Myocyte (in vitro differentiated cells): ENCODE measurements around the gene FGF21. TPM values are rescaled to one million over a fixed set of nuclear protein-coding genes. Genes with fewer than 3 reads are reported as not detected.
A peak's percentile ranks its signal among the peaks of the same experiment; 100 is the strongest.
"Not testable (repeated sequence)": the region's sequence is repeated elsewhere in the genome, so short reads cannot be mapped to it uniquely, and the experiment has no call there.

Source experiments
- DNase-seq: peaks from one replicate; pipeline ENCODE4 v3.0.0-alpha.2; 2012; ENCODE audit warnings: low read depth
- polyA plus RNA-seq: library from polyadenylated mRNA; unstranded; fragments of >200 nt; gene quantifications from one replicate; pipeline ENCODE4 v1.2.1, GENCODE V29; 2012; ENCODE audit warnings: missing spikeins
- total RNA-seq: library from RNA; depleted of rRNA; stranded (reverse); fragments of >200 nt; gene quantifications from 2 replicates; pipeline ENCODE4 v1.2.3, GENCODE V29; 2014

The FGF21 gene, protein sequence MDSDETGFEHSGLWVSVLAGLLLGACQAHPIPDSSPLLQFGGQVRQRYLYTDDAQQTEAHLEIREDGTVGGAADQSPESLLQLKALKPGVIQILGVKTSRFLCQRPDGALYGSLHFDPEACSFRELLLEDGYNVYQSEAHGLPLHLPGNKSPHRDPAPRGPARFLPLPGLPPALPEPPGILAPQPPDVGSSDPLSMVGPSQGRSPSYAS
- not detected in 2 replicates for total RNA-seq
- polyA plus RNA-seq: not detected

DNA sequence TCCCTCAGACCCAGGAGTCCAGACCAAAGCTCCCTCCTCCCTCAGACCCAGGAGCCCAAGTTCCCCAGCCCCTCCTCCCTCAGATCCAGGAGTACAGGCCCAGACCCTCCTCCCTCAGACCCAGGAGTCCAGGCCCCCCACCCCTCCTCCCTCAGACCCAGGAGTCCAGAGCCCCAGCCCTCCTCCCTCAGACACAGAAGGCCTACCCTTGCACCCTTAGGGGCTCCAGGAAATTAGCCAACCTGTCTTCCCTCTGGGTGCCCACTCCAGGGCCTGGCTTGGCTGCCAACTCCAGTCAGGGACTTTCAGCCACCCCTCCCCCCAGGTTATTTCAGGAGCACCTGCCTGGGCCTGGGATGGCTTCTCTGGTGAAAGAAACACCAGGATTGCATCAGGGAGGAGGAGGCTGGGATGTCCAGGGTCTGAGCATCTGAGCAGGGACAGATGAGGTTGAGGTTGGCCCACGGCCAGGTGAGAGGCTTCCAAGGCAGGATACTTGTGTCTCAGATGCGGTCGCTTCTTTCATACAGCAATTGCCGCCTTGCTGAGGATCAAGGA, at the start of gene FGF21:
Gene FGF21 (plus strand): TSS at position 441 of the 558 bp plus-strand sequence. CDS start 713 bp downstream, outside the sequence.
- DNase-seq: no peak

DNA sequence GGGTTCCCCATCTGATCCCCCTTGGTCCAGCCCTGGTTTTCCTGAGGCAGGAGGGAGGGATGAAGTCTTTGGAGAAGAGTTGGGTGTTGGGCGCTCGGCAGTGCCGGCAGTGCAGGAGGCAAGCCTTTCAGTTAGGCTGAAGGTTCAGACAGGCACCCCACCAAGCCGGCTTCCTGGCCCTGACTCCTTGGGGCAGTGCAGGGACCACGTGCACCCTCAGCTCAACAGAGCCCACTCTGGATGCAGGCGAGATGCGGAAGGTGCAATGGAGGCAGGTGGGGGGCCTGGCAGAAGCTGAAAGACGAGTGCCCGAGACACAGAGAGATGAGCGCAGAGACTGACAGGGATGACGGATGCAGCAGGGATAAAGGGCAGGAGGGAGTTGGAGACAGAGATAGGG, 46.9 kb upstream of the FGF21 start:
- DNase-seq: no peak

DNA sequence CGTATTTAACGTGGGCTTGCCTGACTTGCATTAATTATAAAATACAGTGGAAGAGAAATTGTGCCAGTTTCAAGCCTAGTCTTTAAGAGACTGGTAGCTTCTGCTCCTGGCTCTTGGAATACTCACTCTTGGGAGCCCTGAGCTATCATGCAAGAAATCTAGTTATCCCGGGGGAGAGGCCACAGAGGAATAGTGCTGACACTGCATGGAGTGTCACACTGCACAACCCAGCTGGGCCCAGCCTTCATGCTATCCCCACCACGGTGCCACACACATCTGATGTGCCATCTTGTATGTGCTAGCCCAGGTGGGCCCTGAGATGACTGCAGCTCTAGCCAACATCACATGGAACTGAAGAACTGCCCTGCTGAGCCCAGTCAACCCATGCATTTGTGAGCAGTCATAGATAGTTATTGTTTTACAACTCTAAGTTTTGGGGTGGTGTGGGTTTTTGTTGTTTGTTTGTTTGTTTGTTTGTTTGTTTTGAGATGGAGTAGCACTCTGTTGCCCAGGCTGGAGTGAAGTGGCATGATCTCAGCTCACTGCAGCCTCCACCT, 44.1 kb upstream of the FGF21 start:
- no peak for DNase-seq

DNA sequence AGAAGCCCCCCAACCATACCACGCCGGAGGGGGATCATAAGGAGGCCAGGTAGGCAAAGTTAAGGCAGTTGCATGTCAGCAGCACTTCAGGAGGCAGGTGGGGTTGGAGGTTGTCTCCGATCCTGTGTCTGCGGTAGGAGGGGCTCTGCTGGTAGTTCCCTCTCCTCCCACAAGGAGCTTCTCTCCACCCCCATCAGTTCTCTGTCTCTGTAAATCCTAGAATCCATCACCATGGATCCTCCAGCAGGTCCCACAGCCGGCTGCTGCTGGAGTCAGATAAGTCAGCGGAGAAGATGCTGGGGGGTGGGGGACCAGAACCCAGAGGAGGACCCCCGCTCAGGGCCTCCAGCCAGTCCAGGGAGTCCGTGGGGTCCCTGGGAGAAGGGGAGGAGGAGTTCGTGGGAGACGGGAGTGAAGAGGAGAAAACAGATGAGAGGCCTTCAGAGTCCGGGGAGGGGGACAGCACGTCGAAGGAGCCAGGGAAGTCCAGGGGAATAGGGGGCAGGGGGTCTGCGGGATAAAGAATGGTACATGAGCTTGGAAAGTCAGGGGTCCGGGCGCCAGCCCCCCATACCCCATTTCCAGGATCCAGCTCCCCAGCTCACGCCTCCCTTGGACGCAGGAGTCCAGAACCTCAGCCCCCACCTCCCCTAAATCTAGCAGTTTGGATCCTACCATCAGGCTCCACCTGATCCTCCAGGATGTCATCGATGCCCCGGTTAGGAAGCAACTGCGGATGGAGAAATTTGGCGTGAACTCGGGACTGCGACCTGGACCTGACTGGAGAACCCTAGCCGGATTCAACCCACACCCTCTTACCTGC, 42.1 kb upstream of the FGF21 start:
- DNase-seq: no peak

DNA sequence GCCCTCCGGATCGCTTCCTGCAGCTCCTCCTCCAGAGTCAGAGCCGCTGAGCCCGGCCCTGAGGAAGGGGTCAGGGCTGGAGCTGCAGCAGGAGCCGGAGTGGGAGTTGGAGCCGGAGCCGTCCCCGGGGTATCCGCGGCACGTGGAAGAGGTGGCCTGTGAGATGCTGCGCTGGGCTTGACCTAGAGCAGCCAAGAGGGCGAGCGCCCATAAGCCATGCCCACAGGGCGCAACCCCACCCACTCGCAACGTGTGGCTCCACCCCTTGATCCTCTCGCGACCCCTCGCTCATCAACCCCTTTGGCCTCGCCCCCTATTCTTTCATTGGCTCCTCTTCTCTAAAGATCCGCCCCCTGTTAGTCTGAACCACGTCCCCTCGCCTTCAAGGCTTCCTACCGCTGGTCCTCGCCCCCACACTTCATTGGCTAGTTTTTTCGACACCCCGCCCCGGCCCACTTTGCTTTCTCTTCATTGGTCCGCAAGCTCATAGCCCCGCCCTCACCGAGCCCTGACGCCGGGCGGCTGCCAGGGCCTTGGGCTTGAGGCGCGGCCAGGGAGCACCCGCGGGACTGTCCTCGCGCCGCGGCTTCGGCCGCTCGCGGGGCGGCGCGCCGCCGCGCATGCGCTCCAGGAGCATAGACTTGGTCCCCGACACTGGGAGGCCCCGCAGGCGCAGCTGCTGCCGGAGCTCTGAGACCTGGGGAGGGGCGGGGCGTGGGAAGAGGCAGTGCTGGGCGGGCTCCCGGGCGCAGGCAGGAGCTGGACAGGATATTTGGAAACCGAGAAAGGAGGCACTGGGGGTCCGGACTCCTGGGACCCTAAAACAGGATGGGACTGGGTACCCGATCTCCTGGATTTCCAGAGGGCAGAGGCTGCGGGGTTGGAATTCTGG, 41.2 kb upstream of the FGF21 start:
- peak; percentile 100 for DNase-seq

DNA sequence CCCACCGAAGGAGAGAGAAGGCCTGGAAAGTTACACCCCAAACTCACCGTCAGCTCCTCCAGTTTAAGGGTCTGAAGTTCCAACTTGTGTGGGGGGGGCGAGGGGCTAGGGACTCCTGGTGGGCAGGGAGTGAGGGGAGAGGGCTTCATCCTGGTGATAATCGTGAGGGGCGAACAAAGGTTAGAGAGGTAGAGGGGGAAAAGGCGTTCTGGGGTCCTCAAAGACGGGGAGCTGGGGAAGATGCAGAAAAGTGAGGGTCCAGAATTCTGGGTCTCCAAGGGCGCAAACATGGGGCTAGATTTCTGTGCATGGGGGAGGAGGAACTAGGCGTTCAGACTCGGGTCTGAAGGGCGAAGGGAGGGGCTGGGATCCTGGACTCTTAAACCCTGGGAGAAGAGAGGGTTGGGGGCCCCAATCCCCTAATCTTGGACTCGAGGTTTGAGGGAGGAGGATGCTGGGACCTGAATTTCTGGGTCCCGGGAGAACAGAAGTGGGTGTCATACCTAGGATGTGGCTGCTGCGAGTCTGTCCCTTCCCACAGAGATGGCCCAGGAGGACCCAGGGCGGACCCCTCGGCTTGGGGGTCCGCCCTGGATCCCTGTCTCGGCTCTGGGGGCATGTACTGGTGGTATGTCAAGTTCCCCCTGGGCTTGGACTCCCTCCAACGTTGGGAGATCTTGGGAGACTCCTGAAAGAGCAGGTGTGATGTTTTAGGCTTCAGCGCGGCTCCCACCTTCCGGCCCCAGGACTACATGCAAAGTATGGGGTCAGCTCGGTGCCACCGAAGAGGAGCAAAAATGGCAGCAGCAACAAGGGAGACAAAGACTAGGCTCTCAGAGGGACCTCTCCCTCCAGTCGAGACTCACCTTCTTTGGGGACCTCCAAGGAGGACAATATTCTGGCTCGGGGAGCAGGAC, 40.3 kb upstream of the FGF21 start:
- DNase-seq: peak; percentile 22

DNA sequence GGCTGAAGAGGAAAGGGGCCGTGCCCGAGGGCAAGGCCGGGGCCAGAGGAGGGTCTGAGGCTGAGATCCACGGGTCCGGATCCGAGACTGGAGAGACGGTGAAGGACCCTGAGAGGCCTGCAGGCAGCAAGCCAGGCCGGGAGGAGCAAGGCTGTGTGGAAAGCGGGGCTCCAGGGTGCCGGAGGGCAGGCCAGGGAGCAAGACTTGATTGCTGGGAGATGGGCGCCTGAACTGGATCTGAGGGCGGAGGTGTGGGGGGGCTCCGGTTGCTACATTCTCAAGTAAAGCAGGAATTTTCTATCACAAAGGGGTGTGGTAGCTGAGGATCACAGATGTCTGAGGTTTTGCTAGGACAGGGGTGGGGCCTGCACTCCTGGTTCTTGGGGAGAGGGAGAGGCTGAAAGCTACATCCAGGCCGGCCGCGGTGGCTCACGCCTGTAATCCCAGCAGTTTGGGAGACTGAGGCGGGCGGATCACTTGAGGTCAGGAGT, 39.6 kb upstream of the FGF21 start:
- peak; percentile 71 for DNase-seq

DNA sequence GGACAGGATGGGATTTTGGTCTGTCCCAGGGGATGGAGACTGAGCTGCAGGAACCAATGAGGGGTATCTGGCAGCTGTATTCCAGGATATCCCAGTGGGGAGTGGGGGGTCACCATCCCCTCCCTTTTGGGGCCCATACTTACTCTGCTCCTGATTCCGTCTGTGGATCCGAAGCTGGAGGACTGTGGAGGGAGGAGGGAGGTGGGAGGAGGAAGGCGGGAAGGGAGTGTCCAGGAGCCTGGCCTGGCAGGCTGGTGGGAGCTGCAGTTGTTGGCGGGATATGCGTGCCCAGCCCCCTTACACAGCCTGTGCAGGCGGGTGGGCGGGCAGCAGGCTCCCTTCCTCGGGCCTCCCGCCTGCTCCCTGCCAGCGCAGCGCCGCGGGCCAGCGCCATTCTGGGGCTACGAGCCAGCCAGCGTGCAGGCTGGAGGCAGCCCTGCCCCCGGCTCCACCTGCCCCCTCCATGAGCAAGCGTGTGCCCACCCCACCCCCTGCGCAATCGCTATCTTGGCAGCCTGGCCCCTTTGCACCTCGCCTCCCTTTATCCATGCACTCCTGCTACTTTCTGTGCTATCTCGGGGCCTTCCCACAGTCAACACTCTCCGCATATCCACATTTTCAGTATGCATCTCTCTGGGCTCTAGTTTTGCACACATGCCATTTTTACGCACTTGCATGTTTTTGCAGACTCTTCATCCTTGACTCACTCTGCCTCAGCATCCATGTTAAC, 38.6 kb upstream of the FGF21 start:
- DNase-seq: peak; percentile 75

DNA sequence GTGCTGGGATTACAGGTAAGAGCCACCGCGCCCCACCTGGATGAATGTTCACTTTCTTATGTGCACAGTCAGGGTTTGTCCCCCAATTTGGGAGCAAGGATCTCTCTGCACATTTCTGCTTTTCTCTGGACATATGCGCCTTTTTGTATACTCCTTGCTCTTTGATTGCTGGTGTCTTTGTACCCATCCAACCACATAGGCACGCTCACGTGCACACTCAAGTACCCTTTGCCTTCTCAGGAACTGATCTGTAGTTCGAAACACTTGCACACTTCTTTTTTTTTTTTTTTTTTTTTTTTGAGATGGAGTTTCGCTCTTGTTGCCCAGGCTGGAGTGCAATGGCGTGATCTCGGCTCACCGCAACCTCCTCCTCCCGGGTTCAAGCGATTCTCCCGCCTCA, 37.2 kb upstream of the FGF21 start:
- DNase-seq: not testable (repeated sequence)

DNA sequence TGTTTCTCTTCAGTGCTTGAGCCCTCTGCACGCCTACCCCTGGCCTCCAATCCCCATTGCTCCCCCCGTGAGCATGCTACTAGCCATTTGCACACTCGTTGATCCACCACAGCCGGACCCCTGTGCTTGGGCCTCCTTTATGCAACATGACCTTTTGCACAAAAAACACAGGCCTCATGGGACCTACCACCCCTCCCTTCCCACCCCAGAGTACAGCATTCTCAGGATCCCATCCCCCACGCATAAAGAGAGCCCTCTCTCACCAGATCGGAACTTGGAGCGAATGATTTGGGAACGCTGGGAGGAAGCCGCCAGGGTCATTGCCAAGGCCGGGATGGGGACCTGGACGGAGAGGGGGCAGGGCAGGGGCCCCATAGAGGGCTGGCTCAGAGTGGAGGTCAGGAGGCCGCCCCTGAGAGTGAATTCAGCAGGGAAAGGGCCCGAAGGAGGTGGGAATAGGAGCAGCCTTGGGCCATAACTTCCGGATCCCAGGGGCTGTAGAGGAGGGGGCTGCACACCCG, 36.6 kb upstream of the FGF21 start:
- no peak for DNase-seq

DNA sequence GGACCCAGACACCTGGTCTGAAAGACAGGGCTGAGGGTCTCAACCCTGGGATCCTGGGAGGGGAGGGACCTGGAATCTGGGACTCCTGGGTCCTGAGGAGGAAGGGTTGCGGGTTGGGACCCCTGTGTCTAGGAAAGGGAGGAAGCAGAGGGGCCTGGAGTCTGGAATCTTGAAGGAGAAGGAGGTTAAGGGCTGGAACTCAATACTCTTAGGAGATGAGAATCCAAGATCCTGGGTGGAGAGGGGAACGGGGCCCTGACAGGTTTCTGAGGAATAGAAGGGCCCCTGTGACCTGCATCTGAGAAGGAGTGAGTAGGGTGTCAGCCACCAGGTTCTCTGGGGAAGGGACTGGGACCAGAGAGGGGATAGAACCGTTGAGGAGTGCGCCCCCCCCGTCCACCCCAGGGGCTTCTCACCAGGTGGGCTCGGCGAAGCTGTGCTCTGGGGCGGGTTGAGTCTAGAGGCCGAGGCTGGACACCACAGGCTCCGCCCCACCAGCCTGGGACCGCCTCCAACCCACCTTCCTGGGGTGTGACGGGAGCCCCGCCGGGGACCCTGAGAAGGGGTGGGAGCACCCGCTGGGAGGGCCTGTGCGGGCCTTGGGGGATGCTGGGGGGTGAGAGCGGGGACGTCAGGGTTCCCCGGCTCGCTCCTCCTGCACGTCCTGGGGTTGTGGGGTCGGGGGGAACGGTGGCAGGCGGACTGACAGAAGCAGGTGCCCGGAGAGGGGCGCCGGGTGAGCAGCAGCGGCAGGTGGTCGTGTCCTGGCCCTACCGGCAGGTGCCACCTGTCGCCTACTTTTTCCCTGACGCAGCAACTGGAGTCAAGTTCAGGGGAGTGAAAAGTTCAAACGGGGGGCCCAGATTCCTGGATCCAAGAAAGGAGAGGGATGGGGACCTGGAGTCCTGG, 35.8 kb upstream of the FGF21 start, which contains the start of gene MAMSTR:
Gene MAMSTR (minus strand): TSS at position 463 of the 909 bp plus-strand sequence. CDS start 694 bp downstream, outside the sequence.
- DNase-seq: peak; percentile 78

DNA sequence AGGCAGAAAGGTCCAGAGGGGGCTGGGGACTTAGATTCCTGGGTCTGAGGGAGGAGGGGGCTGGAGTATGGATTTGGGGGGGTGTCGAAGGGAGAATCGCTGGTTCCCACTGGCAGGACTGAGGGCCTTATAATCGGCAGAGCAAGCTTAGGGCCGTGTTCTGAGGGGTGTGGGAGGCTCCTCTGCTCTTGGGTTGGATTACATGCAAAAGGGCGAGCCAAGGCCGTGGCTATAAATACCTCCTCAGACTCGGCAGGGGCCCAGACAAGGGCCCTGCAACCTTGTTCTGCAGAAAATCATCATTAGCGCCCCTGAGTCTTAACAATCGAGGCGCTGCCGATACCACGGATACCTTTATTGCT, 35.1 kb upstream of the FGF21 start:
- DNase-seq: no peak

DNA sequence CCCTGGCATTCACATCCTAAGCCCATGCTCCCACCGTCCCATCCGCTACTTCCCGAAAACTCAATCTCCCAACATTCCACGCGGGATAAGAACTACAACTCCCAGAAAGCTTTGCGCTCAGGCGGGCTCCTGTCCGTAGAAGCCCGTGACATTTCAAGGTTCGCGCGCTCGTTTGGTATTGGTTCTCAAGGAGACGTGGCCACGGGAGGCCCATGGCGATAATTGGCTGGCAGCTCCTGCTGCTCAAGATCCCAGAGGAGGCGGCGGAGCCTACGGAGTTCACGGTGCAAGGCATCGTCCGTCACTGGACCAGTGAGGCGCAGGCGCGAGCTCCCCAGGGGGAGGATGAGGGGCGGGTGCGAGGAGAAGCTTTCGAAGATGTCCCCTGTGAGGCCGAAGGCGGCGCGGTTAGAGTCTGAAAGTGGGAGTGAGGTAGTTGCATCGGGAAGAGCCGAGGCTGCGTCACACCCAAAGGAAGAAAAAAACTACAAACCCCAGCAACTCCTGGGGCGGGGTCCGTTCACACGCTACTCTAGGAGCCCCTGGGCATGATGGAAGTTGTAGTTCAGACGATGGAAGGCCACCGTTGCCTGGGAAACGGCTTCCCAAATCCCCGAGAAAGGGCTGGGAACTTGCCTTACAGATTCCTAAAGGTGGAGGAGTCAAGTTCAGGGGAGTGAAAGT, 34.6 kb upstream of the FGF21 start:
- DNase-seq: peak; percentile 100

DNA sequence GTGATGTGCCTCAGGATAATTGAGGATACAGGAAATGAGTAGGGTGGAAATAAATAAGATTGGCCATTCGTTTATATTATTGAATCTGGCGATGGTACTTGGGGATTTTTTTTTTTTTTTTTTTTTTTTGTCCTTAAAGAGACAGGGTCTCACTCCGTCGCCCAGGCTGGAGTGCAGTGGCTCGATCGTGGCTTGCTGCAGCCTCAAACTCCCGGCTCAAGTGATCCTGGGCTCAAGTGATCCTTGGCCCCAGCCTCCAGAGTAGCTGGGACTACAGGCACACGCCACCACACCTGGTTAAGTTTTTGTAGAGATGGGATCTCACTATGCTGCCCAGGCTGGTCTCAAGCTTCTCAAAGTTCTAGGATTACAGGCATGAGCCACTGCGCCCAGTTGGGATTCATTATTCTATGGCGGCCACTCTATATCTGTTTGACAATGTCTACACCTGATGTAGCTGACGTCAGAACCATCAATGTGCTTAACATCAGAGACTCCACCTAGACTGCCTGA, 33.1 kb upstream of the FGF21 start:
- DNase-seq: no peak

DNA sequence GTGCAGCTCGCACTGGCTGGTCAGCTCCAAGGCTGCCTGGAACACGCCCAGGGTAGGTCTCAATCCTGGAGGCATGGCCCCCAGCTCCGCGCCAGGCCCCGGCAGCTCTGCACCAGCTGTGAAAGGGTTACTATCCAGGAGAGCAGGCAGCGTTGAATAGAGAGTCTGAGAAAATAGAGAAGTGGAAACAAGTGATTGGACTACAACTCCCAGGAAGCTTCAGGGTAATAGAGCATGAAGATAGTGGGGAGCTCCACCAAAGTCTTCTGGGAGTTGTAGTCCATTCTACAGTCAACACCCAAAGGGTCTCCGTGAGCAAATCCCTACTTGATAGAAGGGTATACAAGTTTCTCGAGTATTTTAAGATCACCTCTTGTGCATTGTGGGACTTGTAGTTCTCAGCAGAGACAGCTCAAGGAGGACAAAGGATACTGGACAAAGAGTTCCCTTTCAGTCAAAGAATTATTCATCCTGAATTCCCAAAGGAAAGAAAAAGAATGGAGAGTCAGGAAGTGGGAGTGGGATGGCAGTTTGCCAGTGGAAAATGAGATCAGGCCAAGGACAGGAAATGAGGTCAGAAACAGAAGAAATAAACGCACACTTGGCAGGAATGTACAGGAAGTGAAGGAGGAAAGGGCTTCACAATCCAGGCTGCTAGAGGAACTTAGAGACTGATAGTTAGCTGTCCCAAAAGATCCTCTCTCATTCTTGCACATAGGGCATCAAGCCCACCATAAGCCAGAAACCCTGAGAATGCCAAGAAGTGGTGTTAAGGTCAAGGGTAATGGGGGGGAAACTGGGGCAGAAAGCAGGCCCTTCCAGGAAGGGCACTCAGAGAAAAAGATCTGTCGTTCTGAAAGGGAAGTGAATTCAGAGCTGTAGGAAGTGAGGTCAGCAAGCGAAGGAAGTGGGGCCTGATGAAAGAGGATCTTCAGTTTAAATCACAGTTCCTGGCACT, 30.2 kb upstream of the FGF21 start:
- DNase-seq: peak; percentile 74

DNA sequence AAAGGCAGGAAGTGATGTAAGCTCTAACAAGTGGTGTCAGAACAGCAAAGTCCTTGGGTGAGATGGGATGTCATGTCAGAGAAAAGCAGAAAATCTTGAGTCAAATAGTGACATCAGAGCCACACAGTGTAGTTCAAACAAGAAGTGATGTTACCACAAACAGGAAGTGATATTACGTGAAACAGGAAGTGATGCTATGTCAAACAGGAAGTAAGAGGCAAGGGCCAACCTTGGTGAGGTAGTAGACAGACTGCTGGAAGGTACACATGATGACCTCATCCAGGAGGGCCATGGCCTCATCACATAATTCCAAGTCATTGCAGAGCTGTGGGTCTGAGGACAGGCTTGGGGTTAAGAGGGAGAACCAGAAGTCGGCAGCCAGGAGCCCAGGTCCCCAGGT, 28.8 kb upstream of the FGF21 start:
- DNase-seq: no peak
